Measurements from ENCODE around the gene ARX.

GRCh38 chrX:25005034-25005381, 10.8 kb downstream of the ARX start:
- TF ChIP-seq TAF1 (IDR thresholded peaks at IDR 0.05; ENCODE audit: low read depth, low read length), result no peak
- TF ChIP-seq POLR2A (IDR thresholded peaks at IDR 0.05; ENCODE audit: low read depth, low read length), result no peak
- TF ChIP-seq POLR2AphosphoS5 (IDR thresholded peaks at IDR 0.05; ENCODE audit: low read depth, low read length), result no peak
- TF ChIP-seq PAX5 (IDR thresholded peaks at IDR 0.05; ENCODE audit: insufficient read depth, low read length, severe bottlenecking), result no peak
- no peak for TF ChIP-seq POU2F2 (IDR thresholded peaks at IDR 0.05; ENCODE audit: low read depth, low read length)
- no peak for TF ChIP-seq SPI1 (IDR thresholded peaks at IDR 0.05; ENCODE audit: low read depth, low read length)
